Suprapubic skin (tissue), 4 donors: Measurements from ENCODE around the gene CBS. TPM values are rescaled to one million over a fixed set of nuclear protein-coding genes. Genes with fewer than 3 reads are reported as not detected.

Experiments used
- DNase-seq, 2 donors: peaks; one replicate each; pipeline ENCODE4 v3.0.0-alpha.2; 2019; ENCODE audit warnings: low spot score in 2 of 2
- H3K27ac ChIP-seq: fragments of 200-600 bp; sonication (generic); one replicate; pipeline ENCODE4 v1.5.1; 2019
- H3K27me3 ChIP-seq: fragments of 200-600 bp; sonication (generic); one replicate; pipeline ENCODE4 v1.5.1; 2019
- H3K36me3 ChIP-seq: fragments of 200-600 bp; sonication (generic); one replicate; pipeline ENCODE4 v1.5.1; 2019
- H3K4me1 ChIP-seq: fragments of 200-600 bp; sonication (generic); one replicate; pipeline ENCODE4 v1.5.1; 2019
- H3K4me3 ChIP-seq: fragments of 200-600 bp; sonication (generic); one replicate; pipeline ENCODE4 v1.5.1; 2019; ENCODE audit warnings: mild to moderate bottlenecking
- H3K9me3 ChIP-seq: fragments of 200-600 bp; sonication (generic); one replicate; pipeline ENCODE4 v1.5.1; 2019
- CTCF ChIP-seq, 2 donors: fragments of 200-600 bp in 1 of 2; fragments of 450-650 bp in 1 of 2; sonication (generic) in 1 of 2; IDR thresholded peaks; one replicate each; pipeline ENCODE4 v1.5.1; 2016 to 2019; ENCODE audit warnings: antibody characterized with exemption in 2 of 2, mild to moderate bottlenecking in 1 of 2, moderate library complexity in 1 of 2
- EP300 ChIP-seq: sonication (generic); formaldehyde crosslinking; IDR thresholded peaks from one replicate; pipeline ENCODE4 v1.6.1; 2017; ENCODE audit warnings: antibody characterized with exemption
- POLR2A ChIP-seq, 2 donors: fragments of 450-650 bp; IDR thresholded peaks; one replicate each; pipeline ENCODE4 v1.6.1; 2017; ENCODE audit warnings: antibody characterized with exemption in 2 of 2, mild to moderate bottlenecking in 2 of 2, moderate library complexity in 2 of 2
- POLR2AphosphoS5 ChIP-seq, 3 donors: sonication (generic); formaldehyde crosslinking; IDR thresholded peaks; one replicate each; pipeline ENCODE4 v1.6.1; 2017; ENCODE audit warnings: antibody characterized with exemption in 3 of 3
- WGBS: methylation state at CpG from one replicate; pipeline ENCODE4 v1.1.5; 2018; 5-methylcytosine and 5-hydroxymethylcytosine counted together
- total RNA-seq, 4 donors: library from RNA; depleted of rRNA; stranded (reverse); fragments of >200 nt; gene quantifications; one replicate each; pipeline ENCODE4 v1.1.0, GENCODE V29; 2016

The CBS gene
- total RNA-seq, 4 donors from 2014 or later, result 3.3 to 7.1 (median 6.1) TPM

GRCh38 chr21:43005635-43006034 is 70.0 kb downstream of the CBS start:
- H3K36me3 ChIP-seq, result peaks cover 32% of the 10 kb centered on the region
- peaks cover 6% of the 10 kb centered on the region for H3K4me1 ChIP-seq
- 80% methylated on average over 9 of the region's 9 CpGs for WGBS
- no peak for DNase-seq
- no peaks in the 10 kb centered on the region for H3K9me3 ChIP-seq
- no peaks in the 10 kb centered on the region for H3K27me3 ChIP-seq
- H3K27ac ChIP-seq, result no peak overlapping the region
- TF ChIP-seq EP300 (no peak), POLR2A (IDR thresholded peaks at IDR 0.05) (no peak), CTCF (IDR thresholded peaks at IDR 0.05) (no peak), POLR2AphosphoS5 (IDR thresholded peaks at IDR 0.05) (no peak)
- H3K4me3 ChIP-seq, result no peak overlapping the region

- WGBS, result 92% methylated on average over 6 of the region's 8 CpGs
- TF ChIP-seq POLR2A (IDR thresholded peaks at IDR 0.05) (no peak), POLR2AphosphoS5 (IDR thresholded peaks at IDR 0.05) (no peak), EP300 (no peak), CTCF (IDR thresholded peaks at IDR 0.05) (no peak)
- Histone ChIP-seq H3K9me3 (no peaks in the 10 kb centered on the region), H3K4me3 (no peak overlapping the region), H3K27ac (no peak overlapping the region), H3K36me3 (peaks cover 32% of the 10 kb centered on the region), H3K4me1 (peaks cover 6% of the 10 kb centered on the region), H3K27me3 (no peaks in the 10 kb centered on the region)
- no peak for DNase-seq
Measured at GRCh38 chr21:43004926-43005325, 70.7 kb downstream of the CBS start.

Other genes starting within 250 kb of the CBS start
- 10 to 100 TPM; 10.1 to 18.7 (median 14.1) TPM for gene WDR4, start 196.3 kb downstream of the CBS start, total RNA-seq
- gene NDUFV3, start 182.5 kb downstream of the CBS start, total RNA-seq, result 10 to 100 TPM; 44.1 to 69.3 (median 60.0) TPM
- gene ERVH48-1, start 150.2 kb downstream of the CBS start, total RNA-seq, result not detected
- gene PKNOX1, start 101.3 kb downstream of the CBS start, total RNA-seq, result 10 to 100 TPM in 3 of 4 donors, 1 to 10 TPM in 1; 8.8 to 17.6 (median 11.6) TPM
- gene U2AF1, start 31.7 kb upstream of the CBS start, total RNA-seq, result 10 to 100 TPM; 38.8 to 77.3 (median 51.7) TPM
- not detected for gene CRYAA, start 93.2 kb upstream of the CBS start, total RNA-seq